H1 (cell line): ENCODE measurements around the gene MRPS15.
"Not testable (repeated sequence)": the region's sequence is repeated elsewhere in the genome, so short reads cannot be mapped to it uniquely, and the experiment has no call there.

Experiments used
- EZH2 ChIP-seq: fragments of 200-600 bp; sonication (generic); IDR thresholded peaks from 2 replicates; pipeline ENCODE4 v1.7.1; 2012; ENCODE audit warnings: low read depth, mild to moderate bottlenecking, moderate library complexity, low read length, inconsistent platforms; ENCODE audit not compliant: severe bottlenecking
- TF ChIP-seq, protein P1 (sequence below), 3 experiments: IDR thresholded peaks; 1 replicate in 2 of 3; 2 replicates in 1 of 3; pipeline versions ENCODE4 v1.5.1 to v1.6.1; 2011; ENCODE audit warnings: low read length in 3 of 3, mild to moderate bottlenecking in 3 of 3, inconsistent platforms in 2 of 3, low read depth in 1 of 3, moderate library complexity in 1 of 3; ENCODE audit not compliant: insufficient read depth in 1 of 3; ENCODE audit errors: control extremely low read depth in 1 of 3

DNA sequence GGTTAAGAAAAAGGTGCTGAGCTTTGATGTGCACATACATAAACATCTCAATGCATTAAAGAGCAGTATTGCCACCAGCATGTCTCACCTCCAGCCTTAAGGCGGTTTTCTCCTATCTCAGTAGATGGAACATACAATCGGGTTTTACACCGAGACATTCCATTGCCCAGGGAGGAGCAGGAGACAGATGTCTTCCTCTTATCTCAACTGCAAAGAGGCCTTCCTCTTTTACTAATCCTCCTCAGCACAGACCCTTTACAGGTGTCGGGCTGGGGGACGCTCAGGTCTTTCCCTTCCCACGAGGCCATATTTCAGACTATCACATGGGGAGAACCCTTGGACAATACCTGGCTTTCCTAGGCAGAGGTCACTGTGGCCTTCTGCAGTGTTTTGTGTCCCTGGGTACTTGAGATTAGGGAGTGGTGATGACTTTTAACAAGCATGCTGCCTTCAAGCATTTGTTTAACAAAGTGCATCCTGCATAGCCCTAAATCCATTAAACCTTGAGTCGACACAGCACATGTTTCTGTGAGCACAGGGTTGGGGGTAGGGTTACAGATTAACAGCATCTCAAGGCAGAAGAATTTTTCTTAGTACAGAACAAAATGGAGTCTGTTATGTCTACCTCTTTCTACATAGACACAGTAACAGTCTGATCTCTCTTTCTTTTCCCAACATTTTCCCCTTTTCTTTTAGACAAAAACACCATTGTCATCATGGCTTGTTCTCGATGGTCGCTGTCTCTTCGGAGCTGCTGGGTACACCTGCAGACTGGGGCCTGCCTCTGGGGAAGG, 25.3 kb upstream of the MRPS15 start:
- TF ChIP-seq, protein P1, sequence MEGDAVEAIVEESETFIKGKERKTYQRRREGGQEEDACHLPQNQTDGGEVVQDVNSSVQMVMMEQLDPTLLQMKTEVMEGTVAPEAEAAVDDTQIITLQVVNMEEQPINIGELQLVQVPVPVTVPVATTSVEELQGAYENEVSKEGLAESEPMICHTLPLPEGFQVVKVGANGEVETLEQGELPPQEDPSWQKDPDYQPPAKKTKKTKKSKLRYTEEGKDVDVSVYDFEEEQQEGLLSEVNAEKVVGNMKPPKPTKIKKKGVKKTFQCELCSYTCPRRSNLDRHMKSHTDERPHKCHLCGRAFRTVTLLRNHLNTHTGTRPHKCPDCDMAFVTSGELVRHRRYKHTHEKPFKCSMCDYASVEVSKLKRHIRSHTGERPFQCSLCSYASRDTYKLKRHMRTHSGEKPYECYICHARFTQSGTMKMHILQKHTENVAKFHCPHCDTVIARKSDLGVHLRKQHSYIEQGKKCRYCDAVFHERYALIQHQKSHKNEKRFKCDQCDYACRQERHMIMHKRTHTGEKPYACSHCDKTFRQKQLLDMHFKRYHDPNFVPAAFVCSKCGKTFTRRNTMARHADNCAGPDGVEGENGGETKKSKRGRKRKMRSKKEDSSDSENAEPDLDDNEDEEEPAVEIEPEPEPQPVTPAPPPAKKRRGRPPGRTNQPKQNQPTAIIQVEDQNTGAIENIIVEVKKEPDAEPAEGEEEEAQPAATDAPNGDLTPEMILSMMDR (IDR thresholded peaks at IDR 0.05; ENCODE audit: control extremely low read depth in 1 of 3, insufficient read depth in 1 of 3, low read depth in 1 of 3, low read length in 3 of 3), result not testable (repeated sequence)
- TF ChIP-seq EZH2, result not testable (repeated sequence)
